Fibroblast of lung (primary cell): ENCODE measurements around the gene SIPA1L3. TPM values are rescaled to one million over a fixed set of nuclear protein-coding genes. Genes with fewer than 3 reads are reported as not detected.

Experiments
- DNase-seq, 2 donors: peaks; one replicate each; pipeline versions ENCODE4 v3.0.0 to v3.0.0-alpha.2; 2010; ENCODE audit warnings: low read depth in 2 of 2
- H2AFZ ChIP-seq: 2 replicates; pipeline ENCODE4 v1.5.1; 2012; ENCODE audit warnings: low read length, control low read depth, inconsistent platforms
- H3K27ac ChIP-seq: 2 replicates; pipeline ENCODE4 v1.5.1; 2011; ENCODE audit warnings: low read length, control low read depth; ENCODE audit not compliant: insufficient read depth
- H3K27me3 ChIP-seq: 2 replicates; pipeline ENCODE4 v1.5.1; 2011; ENCODE audit warnings: mild to moderate bottlenecking, low read length; ENCODE audit not compliant: control insufficient read depth, insufficient read depth
- H3K36me3 ChIP-seq: 2 replicates; pipeline ENCODE4 v1.5.1; 2011; ENCODE audit warnings: low read length; ENCODE audit not compliant: control insufficient read depth, insufficient read depth
- H3K4me1 ChIP-seq: 2 replicates; pipeline ENCODE4 v1.5.1; 2011; ENCODE audit warnings: low read length; ENCODE audit not compliant: control insufficient read depth, insufficient read depth; ENCODE audit errors: extremely low read depth
- H3K4me2 ChIP-seq: 2 replicates; pipeline ENCODE4 v1.5.1; 2011; ENCODE audit warnings: low read length, control low read depth; ENCODE audit not compliant: insufficient read depth; ENCODE audit errors: extremely low read depth
- H3K4me3 ChIP-seq, 4 experiments: fragments of 200-600 bp in 1 of 4; sonication (generic) in 1 of 4; replicated peaks in 1 of 4; 2 replicates each; pipeline ENCODE4 v1.5.1; 2011 to 2016; ENCODE audit warnings: low read length in 4 of 4, low read depth in 3 of 4, mild to moderate bottlenecking in 3 of 4, control low read depth in 2 of 4, inconsistent platforms in 1 of 4, mixed read lengths in 1 of 4; ENCODE audit not compliant: insufficient read depth in 1 of 4; ENCODE audit errors: control extremely low read depth in 1 of 4
- H3K79me2 ChIP-seq: 2 replicates; pipeline ENCODE4 v1.5.1; 2012; ENCODE audit warnings: mild to moderate bottlenecking, low read length, inconsistent platforms; ENCODE audit not compliant: control insufficient read depth, insufficient read depth
- H3K9ac ChIP-seq: 2 replicates; pipeline ENCODE4 v1.5.1; 2011; ENCODE audit warnings: mild to moderate bottlenecking, low read length, control low read depth; ENCODE audit not compliant: insufficient read depth
- H3K9me3 ChIP-seq: 2 replicates; pipeline ENCODE4 v1.5.1; 2012; ENCODE audit warnings: low read depth, low read length; ENCODE audit not compliant: control insufficient read depth, insufficient read depth
- H4K20me1 ChIP-seq: 2 replicates; pipeline ENCODE4 v1.5.1; 2011; ENCODE audit warnings: low read length; ENCODE audit not compliant: control insufficient read depth, insufficient read depth; ENCODE audit errors: extremely low read depth
- CTCF ChIP-seq, 2 donors: IDR thresholded peaks in 1 of 2; conservative IDR thresholded peaks in 1 of 2; 1 replicate in 1 of 2; 2 replicates in 1 of 2; pipeline ENCODE4 v1.5.1; 2011 to 2012; ENCODE audit warnings: low read length in 2 of 2, control low read depth in 1 of 2, inconsistent platforms in 1 of 2, low read depth in 1 of 2, mild to moderate bottlenecking in 1 of 2
- EZH2 ChIP-seq: IDR thresholded peaks from 2 replicates; pipeline ENCODE4 v1.5.1; 2012; ENCODE audit warnings: low read length, control low read depth, mild to moderate bottlenecking; ENCODE audit errors: missing control alignments
- polyA plus RNA-seq, 2 donors: library from polyadenylated mRNA; depleted of rRNA in 1 of 2; stranded (reverse) in 1 of 2; unstranded in 1 of 2; fragments of >200 nt; gene quantifications; 2 replicates each; pipeline ENCODE4 v1.2.1, GENCODE V29; 2011 to 2012; ENCODE audit warnings: missing spikeins in 1 of 2
- total RNA-seq: library from RNA; depleted of rRNA; stranded (reverse); fragments of >200 nt; gene quantifications from 2 replicates; pipeline ENCODE4 v1.2.1, GENCODE V29; 2014

The SIPA1L3 gene
- total and polyA plus RNA-seq, 2 donors (not counting 1 experiment from before 2014, with no cell fraction given) = 3.7 to 10.1 TPM

DNA sequence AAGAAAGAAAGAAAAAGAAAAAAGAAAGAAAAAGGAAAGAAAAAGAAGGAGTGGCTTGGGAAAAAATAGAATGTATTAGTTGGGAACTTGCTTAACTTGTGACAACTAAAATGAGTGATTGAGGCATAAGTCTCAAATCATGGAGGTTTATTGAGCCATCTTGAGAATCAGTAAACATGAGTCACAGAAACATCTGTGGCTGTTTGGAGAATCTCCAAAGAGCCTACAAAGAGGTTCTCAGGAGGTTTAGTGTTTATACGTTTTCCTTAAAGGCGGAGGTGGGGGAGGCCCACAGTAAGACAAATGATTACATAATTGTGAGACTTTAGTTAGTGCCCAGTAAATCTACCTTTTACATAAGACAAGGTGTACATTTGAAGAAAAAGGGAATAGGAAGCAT lies 39.2 kb upstream of the SIPA1L3 start:
- no peak overlapping the region for H3K4me2 ChIP-seq
- no peaks in the 10 kb centered on the region for H3K79me2 ChIP-seq
- no peaks in the 10 kb centered on the region for H4K20me1 ChIP-seq
- H2AFZ ChIP-seq = no peak overlapping the region
- no peak overlapping the region for H3K4me3 ChIP-seq
- no peaks in the 10 kb centered on the region for H3K9me3 ChIP-seq
- no peaks in the 10 kb centered on the region for H3K27me3 ChIP-seq
- H3K36me3 ChIP-seq = no peaks in the 10 kb centered on the region
- TF ChIP-seq CTCF (conservative IDR thresholded peaks at IDR 0.05 in 1 of 2, IDR thresholded peaks at IDR 0.05 in 1 of 2; ENCODE audit: low read depth in 1 of 2, low read length in 2 of 2) = no peak
- H3K27ac ChIP-seq = no peak overlapping the region
- no peaks in the 10 kb centered on the region for H3K4me1 ChIP-seq
- H3K9ac ChIP-seq = no peak overlapping the region
- DNase-seq = peak; percentile 74 to 84

- H3K4me3 ChIP-seq = no peak overlapping the region
- no peak for DNase-seq
- H3K79me2 ChIP-seq = no peaks in the 10 kb centered on the region
- H3K9me3 ChIP-seq = no peaks in the 10 kb centered on the region
- no peaks in the 10 kb centered on the region for H3K4me1 ChIP-seq
- no peak overlapping the region for H3K4me2 ChIP-seq
- no peak for TF ChIP-seq CTCF (conservative IDR thresholded peaks at IDR 0.05 in 1 of 2, IDR thresholded peaks at IDR 0.05 in 1 of 2; ENCODE audit: low read depth in 1 of 2, low read length in 2 of 2)
- TF ChIP-seq EZH2 = no peak
- H3K27ac ChIP-seq = no peak overlapping the region
- H3K36me3 ChIP-seq = no peaks in the 10 kb centered on the region
- no peaks in the 10 kb centered on the region for H3K27me3 ChIP-seq
- H3K9ac ChIP-seq = no peak overlapping the region
- H2AFZ ChIP-seq = no peak overlapping the region
- H4K20me1 ChIP-seq = no peaks in the 10 kb centered on the region
These were observed 37.2 kb upstream of the SIPA1L3 start for GRCh38 chr19:37869766-37870340.

DNA sequence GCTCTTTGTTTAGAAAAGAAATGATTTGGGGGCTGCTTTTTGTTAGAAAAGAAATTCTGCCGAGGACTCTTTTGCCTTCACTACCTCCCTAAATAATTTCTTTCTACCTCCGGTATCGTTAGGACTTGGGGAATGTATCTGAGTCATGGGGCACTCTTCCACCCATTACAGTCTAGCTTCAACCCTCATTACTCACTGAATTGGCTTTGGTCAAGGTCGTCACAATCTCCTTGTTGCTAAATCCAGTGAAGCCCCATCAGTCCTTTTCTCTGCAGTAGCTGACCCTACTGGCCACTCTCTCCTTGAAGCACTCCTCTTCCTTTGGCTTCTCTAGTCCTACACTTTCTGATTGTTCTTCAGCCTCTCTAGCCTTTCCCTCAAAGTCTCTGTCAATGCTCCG lies 34.6 kb upstream of the SIPA1L3 start:
- no peak overlapping the region for H3K4me3 ChIP-seq
- peak in 1 of 2 donors; percentile 36 for DNase-seq
- no peak overlapping the region for H3K4me2 ChIP-seq
- H2AFZ ChIP-seq = no peak overlapping the region
- H3K36me3 ChIP-seq = no peaks in the 10 kb centered on the region
- no peaks in the 10 kb centered on the region for H3K79me2 ChIP-seq
- H3K27me3 ChIP-seq = no peaks in the 10 kb centered on the region
- H3K9ac ChIP-seq = no peak overlapping the region
- H3K27ac ChIP-seq = no peak overlapping the region
- no peaks in the 10 kb centered on the region for H3K4me1 ChIP-seq
- H4K20me1 ChIP-seq = no peaks in the 10 kb centered on the region
- TF ChIP-seq EZH2 (no peak), CTCF (conservative IDR thresholded peaks at IDR 0.05 in 1 of 2, IDR thresholded peaks at IDR 0.05 in 1 of 2; ENCODE audit: low read depth in 1 of 2, low read length in 2 of 2) (no peak)
- H3K9me3 ChIP-seq = no peaks in the 10 kb centered on the region
